Activated naive CD8-positive, alpha-beta T cell treated with anti-CD3 and anti-CD28 coated beads for 36 hours (primary cell): ENCODE measurements around the gene LYPD6B. TPM values are rescaled to one million over a fixed set of nuclear protein-coding genes. Genes with fewer than 3 reads are reported as not detected.

Experiments used
- DNase-seq: peaks from one replicate; pipeline ENCODE4 v3.0.0; 2021
- H3K27ac Mint-ChIP-seq: one replicate; pipeline ENCODE4 v1.8.0; 2022; ENCODE audit warnings: mild to moderate bottlenecking, moderate library complexity, mixed read lengths
- H3K27me3 Mint-ChIP-seq: one replicate; pipeline ENCODE4 v1.8.0; 2022; ENCODE audit warnings: mild to moderate bottlenecking, mixed read lengths
- H3K36me3 Mint-ChIP-seq: one replicate; pipeline ENCODE4 v1.8.0; 2021; ENCODE audit warnings: mild to moderate bottlenecking, mixed read lengths
- H3K4me1 Mint-ChIP-seq: one replicate; pipeline ENCODE4 v1.8.0; 2021; ENCODE audit warnings: mixed read lengths
- H3K4me3 Mint-ChIP-seq: one replicate; pipeline ENCODE4 v1.8.0; 2022; ENCODE audit warnings: mild to moderate bottlenecking, moderate library complexity, mixed read lengths
- H3K9me3 Mint-ChIP-seq: one replicate; pipeline ENCODE4 v1.8.0; 2022; ENCODE audit warnings: mixed read lengths
- total RNA-seq, 2 experiments: library from RNA; stranded (reverse); gene quantifications; one replicate each; pipeline ENCODE4 v1.2.3, GENCODE V29; 2021

Gene LYPD6B
- total RNA-seq, 2 experiments from 2014 or later = not detected

DNA sequence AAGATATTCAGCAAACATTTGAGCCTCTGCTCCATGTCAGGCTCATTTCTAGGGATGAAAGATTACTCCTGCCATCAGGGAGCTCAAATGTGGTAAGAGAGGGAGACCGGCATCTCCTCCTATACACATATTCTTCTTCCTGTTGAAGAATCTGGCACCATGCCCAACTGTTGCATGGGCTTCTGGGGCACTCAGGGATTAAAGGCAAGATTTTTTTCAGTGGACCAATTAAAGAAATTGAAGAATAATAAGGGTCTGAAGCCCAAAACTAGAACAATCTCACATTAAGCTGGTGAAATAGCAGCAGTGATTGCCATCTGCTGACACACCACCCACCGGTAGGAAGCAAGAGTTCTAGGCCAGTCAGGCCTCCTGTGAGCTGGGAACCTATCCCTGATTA is 146.5 kb downstream of the LYPD6B start:
- Mint-ChIP-seq H3K27ac (no peak overlapping the region), H3K27me3 (peaks cover 6% of the 10 kb centered on the region), H3K9me3 (no peaks in the 10 kb centered on the region), H3K4me1 (no peaks in the 10 kb centered on the region), H3K4me3 (no peak overlapping the region), H3K36me3 (no peaks in the 10 kb centered on the region)
- DNase-seq = no peak

DNA sequence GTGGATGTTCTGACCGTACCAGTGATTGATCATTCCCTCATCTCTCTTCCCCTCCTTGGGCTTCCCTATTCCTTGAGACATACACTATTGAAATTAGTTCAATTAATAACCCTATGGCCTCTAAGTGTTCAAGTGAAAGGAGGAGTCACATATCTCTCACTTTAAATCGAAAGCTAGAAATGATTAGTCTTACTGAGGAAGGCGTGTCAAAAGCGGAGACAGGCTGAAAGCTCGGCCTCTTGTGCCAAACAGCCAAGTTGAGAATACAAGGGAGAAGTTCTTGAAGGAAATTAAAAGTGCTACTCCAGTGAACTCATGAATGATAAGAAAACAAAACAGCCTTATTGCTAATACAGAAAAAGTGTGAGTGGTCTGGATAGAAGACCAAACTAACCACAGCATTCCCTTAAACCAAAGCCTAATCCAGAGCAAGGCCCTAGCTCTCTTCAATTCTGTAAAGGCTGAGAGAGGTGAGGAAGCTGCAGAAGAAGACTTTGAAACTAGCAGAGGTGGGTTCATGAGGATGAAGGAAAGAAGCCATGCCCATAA is 147.5 kb downstream of the LYPD6B start:
- no peaks in the 10 kb centered on the region for H3K9me3 Mint-ChIP-seq
- no peaks in the 10 kb centered on the region for H3K36me3 Mint-ChIP-seq
- peaks cover 6% of the 10 kb centered on the region for H3K27me3 Mint-ChIP-seq
- H3K4me3 Mint-ChIP-seq = no peak overlapping the region
- H3K4me1 Mint-ChIP-seq = no peaks in the 10 kb centered on the region
- no peak for DNase-seq
- H3K27ac Mint-ChIP-seq = no peak overlapping the region

GRCh38 chr2:149187057-149187456 is 148.6 kb downstream of the LYPD6B start:
- Mint-ChIP-seq H3K27ac (no peak overlapping the region), H3K27me3 (no peaks in the 10 kb centered on the region), H3K4me3 (no peak overlapping the region), H3K9me3 (no peaks in the 10 kb centered on the region), H3K36me3 (no peaks in the 10 kb centered on the region), H3K4me1 (no peaks in the 10 kb centered on the region)
- no peak for DNase-seq

DNA sequence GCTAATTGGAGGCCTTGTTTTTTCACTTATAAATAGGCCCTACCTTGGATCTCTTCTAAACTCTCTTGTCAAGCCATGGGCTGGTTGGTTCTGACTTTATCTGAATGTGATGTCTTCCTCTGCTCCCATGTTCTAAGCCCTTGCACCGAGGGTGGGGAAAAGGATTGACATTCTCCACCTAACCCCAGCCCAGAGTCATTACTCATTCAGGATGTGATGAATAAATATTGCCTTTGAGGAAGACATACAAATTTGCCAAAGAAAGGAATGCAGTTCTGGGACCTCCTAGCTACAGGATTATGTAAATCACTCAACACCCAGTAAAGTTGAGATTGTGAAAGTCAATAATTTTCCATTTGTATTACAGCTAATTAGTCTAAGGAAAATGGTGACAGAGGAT is 149.8 kb downstream of the LYPD6B start:
- Mint-ChIP-seq H3K27me3 (no peaks in the 10 kb centered on the region), H3K4me3 (no peak overlapping the region), H3K9me3 (no peaks in the 10 kb centered on the region), H3K27ac (no peak overlapping the region), H3K36me3 (no peaks in the 10 kb centered on the region), H3K4me1 (no peaks in the 10 kb centered on the region)
- no peak for DNase-seq

- Mint-ChIP-seq H3K4me1 (no peaks in the 10 kb centered on the region), H3K4me3 (no peak overlapping the region), H3K27ac (no peak overlapping the region), H3K27me3 (no peaks in the 10 kb centered on the region), H3K9me3 (no peaks in the 10 kb centered on the region), H3K36me3 (no peaks in the 10 kb centered on the region)
- no peak for DNase-seq
These were observed 151.3 kb downstream of the LYPD6B start for GRCh38 chr2:149189769-149190168.

DNA sequence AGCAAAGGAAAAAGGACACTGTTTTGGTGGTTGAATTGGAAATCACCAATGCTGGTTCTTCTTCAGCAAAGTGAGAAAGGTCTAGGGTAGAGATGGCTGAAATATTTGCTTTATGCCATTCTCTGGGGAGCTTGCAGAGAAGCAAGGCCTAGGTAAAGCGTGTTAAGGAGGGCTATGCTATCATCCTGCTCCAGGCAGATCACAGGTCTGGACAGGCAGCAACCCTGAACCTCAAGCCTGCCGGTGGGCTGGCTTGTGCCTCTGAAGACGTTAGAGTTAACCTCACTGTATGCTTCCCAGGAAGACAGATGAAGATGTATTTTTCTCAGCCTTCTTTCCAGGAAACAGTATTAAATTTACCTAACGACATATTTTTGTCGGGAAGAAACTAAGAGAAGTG is 153.4 kb downstream of the LYPD6B start:
- Mint-ChIP-seq H3K27ac (no peak overlapping the region), H3K27me3 (no peaks in the 10 kb centered on the region), H3K4me3 (no peak overlapping the region), H3K36me3 (no peaks in the 10 kb centered on the region), H3K4me1 (no peaks in the 10 kb centered on the region), H3K9me3 (no peaks in the 10 kb centered on the region)
- no peak for DNase-seq

GRCh38 chr2:149192427-149192826 is 153.9 kb downstream of the LYPD6B start:
- H3K36me3 Mint-ChIP-seq = no peaks in the 10 kb centered on the region
- H3K4me1 Mint-ChIP-seq = no peaks in the 10 kb centered on the region
- no peak overlapping the region for H3K27ac Mint-ChIP-seq
- H3K27me3 Mint-ChIP-seq = no peaks in the 10 kb centered on the region
- DNase-seq = no peak
- no peak overlapping the region for H3K4me3 Mint-ChIP-seq
- H3K9me3 Mint-ChIP-seq = no peaks in the 10 kb centered on the region

DNA sequence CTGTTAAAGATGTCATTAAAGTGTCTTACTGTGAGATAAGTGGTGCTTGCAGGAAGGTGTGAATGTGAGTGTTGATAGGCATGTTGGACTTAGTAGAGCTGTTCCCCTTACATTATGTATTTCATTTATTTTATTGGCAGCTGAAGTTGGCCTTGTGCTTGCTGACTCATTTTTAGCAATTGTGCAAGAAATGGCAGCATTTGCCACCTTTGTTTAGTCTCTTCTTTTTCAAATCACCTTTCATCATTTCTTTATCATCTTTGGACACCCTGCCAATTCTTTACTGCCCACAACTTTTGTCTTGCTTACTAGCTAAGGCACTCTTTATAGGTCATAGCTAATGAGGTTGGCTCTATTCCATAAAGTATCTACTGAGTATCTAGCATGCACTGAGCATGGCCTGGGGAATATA is 161.6 kb downstream of the LYPD6B start:
- H3K27ac Mint-ChIP-seq = no peak overlapping the region
- no peak overlapping the region for H3K4me3 Mint-ChIP-seq
- no peaks in the 10 kb centered on the region for H3K4me1 Mint-ChIP-seq
- no peaks in the 10 kb centered on the region for H3K9me3 Mint-ChIP-seq
- DNase-seq = no peak
- no peaks in the 10 kb centered on the region for H3K27me3 Mint-ChIP-seq
- no peaks in the 10 kb centered on the region for H3K36me3 Mint-ChIP-seq

DNA sequence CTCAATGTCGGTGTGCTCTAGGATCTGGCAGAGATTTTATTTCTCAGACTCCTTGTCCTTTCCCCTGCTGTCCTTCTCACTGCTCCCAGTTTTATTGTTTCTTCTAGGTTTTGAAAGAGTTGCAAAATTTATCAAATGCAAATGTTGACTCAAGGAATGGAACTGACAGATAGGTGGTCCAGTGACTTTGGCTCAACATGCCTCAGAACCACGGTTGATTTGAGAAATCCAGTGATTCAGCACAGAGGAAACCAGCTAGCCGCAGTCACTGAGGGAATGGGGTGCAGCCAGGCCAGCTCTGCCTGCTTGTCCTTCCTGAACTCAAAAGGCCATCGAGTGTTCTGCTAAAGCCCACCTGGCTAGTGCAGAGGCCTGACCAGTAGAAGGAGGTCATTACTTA is 166.2 kb downstream of the LYPD6B start:
- Mint-ChIP-seq H3K4me3 (no peak overlapping the region), H3K27me3 (no peaks in the 10 kb centered on the region), H3K36me3 (no peaks in the 10 kb centered on the region), H3K9me3 (no peaks in the 10 kb centered on the region), H3K27ac (no peak overlapping the region), H3K4me1 (no peaks in the 10 kb centered on the region)
- DNase-seq = no peak

- DNase-seq = no peak
- no peaks in the 10 kb centered on the region for H3K4me1 Mint-ChIP-seq
- no peaks in the 10 kb centered on the region for H3K9me3 Mint-ChIP-seq
- no peaks in the 10 kb centered on the region for H3K27me3 Mint-ChIP-seq
- H3K4me3 Mint-ChIP-seq = no peak overlapping the region
- H3K27ac Mint-ChIP-seq = no peak overlapping the region
- H3K36me3 Mint-ChIP-seq = no peaks in the 10 kb centered on the region
These were observed 166.6 kb downstream of the LYPD6B start for GRCh38 chr2:149205143-149205542.

GRCh38 chr2:149213764-149214493 is 175.4 kb downstream of the LYPD6B start:
- Mint-ChIP-seq H3K27me3 (no peaks in the 10 kb centered on the region), H3K4me1 (peaks cover 2% of the 10 kb centered on the region), H3K36me3 (no peaks in the 10 kb centered on the region), H3K9me3 (no peaks in the 10 kb centered on the region), H3K4me3 (no peak overlapping the region), H3K27ac (no peak overlapping the region)
- DNase-seq = no peak

- DNase-seq = no peak
- Mint-ChIP-seq H3K4me1 (peaks cover 2% of the 10 kb centered on the region), H3K27ac (no peak overlapping the region), H3K9me3 (no peaks in the 10 kb centered on the region), H3K27me3 (peaks cover 15% of the 10 kb centered on the region), H3K36me3 (no peaks in the 10 kb centered on the region), H3K4me3 (no peak overlapping the region)
These were observed 180.0 kb downstream of the LYPD6B start for GRCh38 chr2:149218497-149218896.

DNA sequence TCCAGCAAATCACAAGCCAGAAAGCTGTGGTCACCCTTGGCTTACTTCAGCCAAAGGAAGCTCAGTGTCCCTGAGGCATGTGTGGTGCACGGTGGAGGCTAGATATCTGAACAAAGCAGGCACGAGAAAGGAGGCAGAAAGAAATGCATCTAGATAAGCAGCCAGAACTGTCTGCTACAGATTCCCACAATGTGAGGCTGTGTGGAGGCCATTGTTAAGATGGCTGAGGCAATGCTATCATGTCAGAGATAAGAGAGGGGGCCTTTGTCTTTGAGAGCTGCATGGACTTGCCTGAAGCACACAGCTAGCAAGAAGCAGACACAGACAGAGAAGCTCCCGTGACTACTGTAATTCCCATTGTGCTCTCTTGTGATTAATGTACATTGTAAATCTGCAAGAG is 181.4 kb downstream of the LYPD6B start:
- no peak overlapping the region for H3K27ac Mint-ChIP-seq
- no peak overlapping the region for H3K4me3 Mint-ChIP-seq
- no peaks in the 10 kb centered on the region for H3K9me3 Mint-ChIP-seq
- H3K36me3 Mint-ChIP-seq = no peaks in the 10 kb centered on the region
- H3K4me1 Mint-ChIP-seq = peaks cover 2% of the 10 kb centered on the region
- peaks cover 20% of the 10 kb centered on the region for H3K27me3 Mint-ChIP-seq
- DNase-seq = no peak

- no peak for DNase-seq
- H3K4me1 Mint-ChIP-seq = no peaks in the 10 kb centered on the region
- peaks cover 28% of the 10 kb centered on the region for H3K27me3 Mint-ChIP-seq
- no peak overlapping the region for H3K27ac Mint-ChIP-seq
- no peaks in the 10 kb centered on the region for H3K9me3 Mint-ChIP-seq
- no peaks in the 10 kb centered on the region for H3K36me3 Mint-ChIP-seq
- H3K4me3 Mint-ChIP-seq = no peak overlapping the region
These were observed 182.5 kb downstream of the LYPD6B start for GRCh38 chr2:149221002-149221401.

GRCh38 chr2:149221898-149222297 is 183.4 kb downstream of the LYPD6B start:
- Mint-ChIP-seq H3K9me3 (no peaks in the 10 kb centered on the region), H3K4me1 (no peaks in the 10 kb centered on the region), H3K27ac (no peak overlapping the region), H3K4me3 (no peak overlapping the region), H3K27me3 (peaks cover 32% of the 10 kb centered on the region), H3K36me3 (no peaks in the 10 kb centered on the region)
- DNase-seq = no peak

GRCh38 chr2:149223472-149224095 is 185.1 kb downstream of the LYPD6B start:
- Mint-ChIP-seq H3K27me3 (peaks cover 32% of the 10 kb centered on the region), H3K9me3 (no peaks in the 10 kb centered on the region), H3K27ac (no peak overlapping the region), H3K4me1 (no peaks in the 10 kb centered on the region), H3K4me3 (no peak overlapping the region), H3K36me3 (no peaks in the 10 kb centered on the region)
- no peak for DNase-seq
